Lung (tissue), 12 donors: Measurements from ENCODE around the gene TSPAN31. TPM values are rescaled to one million over a fixed set of nuclear protein-coding genes. Genes with fewer than 3 reads are reported as not detected.

Experiments used
- ATAC-seq: fragments of 200-7000 bp; cut with Tn5 transposase; one replicate; pipeline ENCODE4 v1.9.1; 2020; ENCODE audit warnings: moderate number of reproducible peaks; ENCODE audit not compliant: insufficient read depth, low FRiP score
- DNase-seq, 3 donors: peaks; one replicate each; pipeline ENCODE4 v3.0.0-alpha.2; 2013 to 2017
- H3K27ac ChIP-seq, 2 donors: one replicate each; pipeline ENCODE4 v1.5.1; 2013; ENCODE audit warnings: mild to moderate bottlenecking in 2 of 2, moderate library complexity in 2 of 2, control low read depth in 1 of 2, inconsistent platforms in 1 of 2, low read depth in 1 of 2, low read length in 1 of 2
- H3K27me3 ChIP-seq, 3 donors: one replicate each; pipeline ENCODE4 v1.5.1; 2013; ENCODE audit warnings: low read length in 2 of 3; ENCODE audit not compliant: control insufficient read depth in 3 of 3, insufficient read depth in 3 of 3
- H3K36me3 ChIP-seq, 4 donors: one replicate each; pipeline ENCODE4 v1.5.1; 2013; ENCODE audit warnings: low read length in 4 of 4, mild to moderate bottlenecking in 1 of 4, moderate library complexity in 1 of 4; ENCODE audit not compliant: control insufficient read depth in 4 of 4, insufficient read depth in 4 of 4
- H3K4me1 ChIP-seq, 5 donors: one replicate each; pipeline ENCODE4 v1.5.1; 2013; ENCODE audit warnings: low read length in 5 of 5, mild to moderate bottlenecking in 2 of 5, moderate library complexity in 1 of 5; ENCODE audit not compliant: control insufficient read depth in 5 of 5, insufficient read depth in 5 of 5
- H3K4me3 ChIP-seq: one replicate; pipeline ENCODE4 v1.5.1; 2013; ENCODE audit warnings: mild to moderate bottlenecking, control low read depth, moderate library complexity
- H3K9ac ChIP-seq, 2 donors: one replicate each; pipeline ENCODE4 v1.5.1; 2013; ENCODE audit warnings: low read length in 2 of 2, control low read depth in 1 of 2; ENCODE audit not compliant: insufficient read depth in 1 of 2
- H3K9me3 ChIP-seq, 4 donors: one replicate each; pipeline ENCODE4 v1.5.1; 2013; ENCODE audit warnings: low read length in 3 of 4, mild to moderate bottlenecking in 1 of 4, moderate library complexity in 1 of 4; ENCODE audit not compliant: control insufficient read depth in 4 of 4, insufficient read depth in 3 of 4
- CTCF ChIP-seq: IDR thresholded peaks from 2 replicates; pipeline ENCODE4 v1.5.1; 2012; ENCODE audit warnings: mild to moderate bottlenecking; ENCODE audit errors: control extremely low read depth, extremely low read depth
- WGBS, 2 donors: extraction: QIAGEN DNeasy Blood & Tissue Kit; methylation state at CpG; one replicate each; pipeline ENCODE4 v1.1.7; 2013; 5-methylcytosine and 5-hydroxymethylcytosine counted together
- polyA plus RNA-seq, 2 donors: library from polyadenylated mRNA; stranded (reverse); fragments of 200-250 nt; gene quantifications; one replicate each; pipeline ENCODE4 v1.2.1, GENCODE V29; 2013
- total RNA-seq, 2 donors: library from RNA; depleted of rRNA in 1 of 2; stranded (reverse); fragments of >200 nt in 1 of 2; gene quantifications; one replicate each; pipeline ENCODE4 v1.2.1, GENCODE V29; 2014 to 2021
- donor health status: control.
- donor health status: control.
- donor health status: Bipolar disorder and iron deficiency.
- donor health status: healthy.
- donor health status: DM: yes; HTN: yes; CAD: no.

Gene TSPAN31
- total and polyA plus RNA-seq, 4 donors = 32.4 to 61.1 (median 46.1) TPM

GRCh38 chr12:57718641-57719528 is 26.0 kb upstream of the TSPAN31 start:
- H3K27me3 ChIP-seq = no peaks in the 10 kb centered on the region
- no peak overlapping the region for H3K9ac ChIP-seq
- WGBS, 2 donors = 96 to 98% methylated on average over 15 of the region's 15 CpGs
- H3K36me3 ChIP-seq = peaks cover 25 to 60% (median 31%) of the 10 kb centered on the region in 4 donors
- DNase-seq (no peak), ATAC-seq (no peak)
- no peak overlapping the region for H3K4me3 ChIP-seq
- H3K27ac ChIP-seq = no peak overlapping the region
- no peak for TF ChIP-seq CTCF
- H3K9me3 ChIP-seq = peaks cover 0 to 2% (median 0%) of the 10 kb centered on the region in 4 donors
- H3K4me1 ChIP-seq = peaks cover 0 to 5% (median 0%) of the 10 kb centered on the region in 5 donors

DNA sequence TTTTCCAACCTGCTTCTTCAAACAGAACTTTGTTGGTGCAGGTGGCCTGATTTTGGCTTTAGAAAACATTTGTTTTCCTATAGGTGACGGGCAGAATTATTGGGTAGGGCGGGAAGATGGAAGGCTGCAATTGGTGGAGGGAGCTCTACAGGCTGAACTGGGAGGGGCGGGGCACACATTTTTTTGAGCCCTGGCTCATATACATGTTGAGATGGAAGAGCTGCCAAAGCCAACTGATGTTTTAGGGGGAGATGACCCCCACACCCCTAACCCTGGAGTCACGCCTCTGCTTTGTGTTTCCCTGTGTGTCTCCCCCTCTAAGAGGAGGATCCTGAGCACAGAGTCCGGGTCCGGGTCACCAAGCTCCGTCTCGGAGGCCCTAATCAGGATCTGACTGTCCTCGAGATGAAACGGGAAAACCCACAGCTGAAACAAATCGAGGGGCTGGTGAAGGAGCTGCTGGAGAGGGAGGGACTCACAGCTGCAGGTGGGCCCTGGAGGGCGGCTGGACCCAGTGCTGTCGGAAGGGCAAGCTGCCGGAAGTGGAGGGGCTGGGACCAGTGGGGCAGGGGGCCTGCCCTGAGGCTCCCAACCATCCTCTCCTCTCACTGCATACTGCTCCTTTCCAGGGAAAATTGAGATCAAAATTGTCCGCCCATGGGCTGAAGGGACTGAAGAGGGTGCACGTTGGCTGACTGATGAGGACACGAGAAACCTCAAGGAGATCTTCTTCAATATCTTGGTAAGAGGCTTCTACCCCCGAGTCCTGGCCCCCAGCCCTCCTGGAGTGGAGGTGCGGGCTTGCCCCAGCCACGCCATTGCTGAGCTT is 24.8 kb upstream of the TSPAN31 start:
- ATAC-seq = no peak
- no peak for DNase-seq

More for the DNA sequence above, 24.8 kb upstream of the TSPAN31 start:
- WGBS, 2 donors = 95% methylated on average over 20 of the region's 20 CpGs
- H3K27me3 ChIP-seq = peaks cover 0 to 3% (median 2%) of the 10 kb centered on the region in 3 donors
- H3K4me1 ChIP-seq = peaks cover 0 to 5% (median 0%) of the 10 kb centered on the region in 5 donors
- peaks cover 20 to 56% (median 31%) of the 10 kb centered on the region in 4 donors for H3K36me3 ChIP-seq
- TF ChIP-seq CTCF = no peak
- H3K27ac ChIP-seq = no peak overlapping the region
- no peak overlapping the region for H3K4me3 ChIP-seq
- H3K9ac ChIP-seq = no peak overlapping the region
- H3K9me3 ChIP-seq = peaks cover 0 to 2% (median 0%) of the 10 kb centered on the region in 4 donors
